ENCODE results near the gene NAA20. TPM values are rescaled to one million over a fixed set of nuclear protein-coding genes. Genes with fewer than 3 reads are reported as not detected.
"Not testable (repeated sequence)": the region's sequence is repeated elsewhere in the genome, so short reads cannot be mapped to it uniquely, and the experiment has no call there.

NAA20 gene
- total and polyA plus RNA-seq, 7 donors: 26.3 to 74.2 (median 44.9) TPM

DNA sequence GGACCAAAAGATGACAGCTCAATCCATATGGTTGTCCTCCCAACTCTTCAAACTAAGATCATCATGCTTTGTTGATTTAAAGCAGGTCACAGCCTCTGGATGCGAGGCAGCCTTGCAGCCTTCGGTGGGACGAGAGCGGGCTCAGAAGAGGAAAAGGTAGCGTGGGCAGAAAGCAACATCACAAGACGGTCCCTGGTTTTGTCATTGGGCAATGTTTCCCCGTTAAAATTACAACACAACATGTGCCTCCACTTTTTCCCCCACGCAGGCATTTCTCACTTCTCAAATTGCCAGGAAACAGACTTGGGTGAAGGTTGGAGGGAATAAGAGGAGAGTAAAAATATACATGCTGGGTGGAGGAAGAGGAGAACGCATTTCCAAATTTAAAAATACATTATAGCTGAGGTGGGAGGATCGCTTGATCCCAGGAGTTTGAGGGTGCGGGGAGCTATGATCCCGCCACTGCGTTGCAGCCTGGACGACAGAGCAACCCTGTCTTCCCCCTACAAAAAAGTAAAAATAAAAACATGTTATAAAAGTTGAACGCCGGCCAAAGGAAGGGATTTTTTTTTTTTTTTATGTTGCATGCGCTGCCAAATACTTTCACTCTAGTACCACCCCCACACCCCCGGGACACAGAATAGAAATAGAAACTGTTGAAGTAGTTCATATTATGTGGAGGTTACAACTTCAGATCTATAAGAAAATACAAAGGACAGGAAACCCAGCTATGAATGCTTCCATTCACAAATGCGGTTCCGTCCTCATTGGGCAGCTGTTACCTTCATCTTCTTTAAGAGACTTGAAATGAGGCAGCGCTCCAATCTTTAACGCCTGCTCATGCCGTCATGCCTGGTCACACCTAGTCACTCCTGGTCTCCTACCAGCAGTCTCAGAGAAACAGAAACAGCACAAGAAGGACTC lies 13.9 kb upstream of the NAA20 start:
- peaks cover 0 to 36% (median 29%) of the 10 kb centered on the region in 4 donors for H3K4me1 ChIP-seq
- 41 to 75% methylated on average over 23 of the region's 23 CpGs for WGBS, 2 donors
- peak overlapping the region; percentile 59 to 77 (median 68) for H3K27ac ChIP-seq
- peaks cover 8 to 40% (median 18%) of the 10 kb centered on the region in 4 donors for H3K36me3 ChIP-seq
- TF ChIP-seq POLR2AphosphoS5 (IDR thresholded peaks at IDR 0.05) (peak; percentile 13 to 71 (median 30)), POLR2A (IDR thresholded peaks at IDR 0.05) (no peak), EP300 (IDR thresholded peaks at IDR 0.05) (peak in 2 of 4 donors; percentile 57 to 77)
- TF ChIP-seq, protein P1, sequence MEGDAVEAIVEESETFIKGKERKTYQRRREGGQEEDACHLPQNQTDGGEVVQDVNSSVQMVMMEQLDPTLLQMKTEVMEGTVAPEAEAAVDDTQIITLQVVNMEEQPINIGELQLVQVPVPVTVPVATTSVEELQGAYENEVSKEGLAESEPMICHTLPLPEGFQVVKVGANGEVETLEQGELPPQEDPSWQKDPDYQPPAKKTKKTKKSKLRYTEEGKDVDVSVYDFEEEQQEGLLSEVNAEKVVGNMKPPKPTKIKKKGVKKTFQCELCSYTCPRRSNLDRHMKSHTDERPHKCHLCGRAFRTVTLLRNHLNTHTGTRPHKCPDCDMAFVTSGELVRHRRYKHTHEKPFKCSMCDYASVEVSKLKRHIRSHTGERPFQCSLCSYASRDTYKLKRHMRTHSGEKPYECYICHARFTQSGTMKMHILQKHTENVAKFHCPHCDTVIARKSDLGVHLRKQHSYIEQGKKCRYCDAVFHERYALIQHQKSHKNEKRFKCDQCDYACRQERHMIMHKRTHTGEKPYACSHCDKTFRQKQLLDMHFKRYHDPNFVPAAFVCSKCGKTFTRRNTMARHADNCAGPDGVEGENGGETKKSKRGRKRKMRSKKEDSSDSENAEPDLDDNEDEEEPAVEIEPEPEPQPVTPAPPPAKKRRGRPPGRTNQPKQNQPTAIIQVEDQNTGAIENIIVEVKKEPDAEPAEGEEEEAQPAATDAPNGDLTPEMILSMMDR (IDR thresholded peaks at IDR 0.05): no peak
- DNase-seq: peak; percentile 82
- no peaks in the 10 kb centered on the region for H3K9me3 ChIP-seq
- intact Hi-C loops (cut with DNase I): loop anchor here (5.0 kb wide), 1 partner anchor 36 kb away; no protein-coding TSS in a partner anchor
- H3K4me3 ChIP-seq: peak overlapping the region; percentile 3 to 31 (median 22)
- H3K27me3 ChIP-seq: no peaks in the 10 kb centered on the region

DNA sequence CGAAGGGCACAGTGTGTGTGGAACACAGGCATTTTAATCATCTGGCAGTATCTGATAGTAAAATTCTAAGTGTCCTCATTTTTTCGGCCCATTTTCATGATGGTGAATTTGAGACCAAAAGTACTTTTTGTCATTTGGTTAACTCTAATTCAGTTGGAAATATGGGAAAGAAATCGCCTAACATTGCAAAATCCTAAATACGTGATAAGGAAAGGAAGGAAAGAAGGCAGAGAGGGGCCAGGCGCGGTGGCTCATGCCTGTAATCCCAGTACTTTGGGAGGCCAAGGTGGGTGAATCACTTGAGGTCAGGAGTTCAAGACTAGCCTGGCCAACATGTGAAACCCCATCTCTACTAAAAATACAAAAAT lies 13.2 kb upstream of the NAA20 start:
- peaks cover 0 to 35% (median 29%) of the 10 kb centered on the region in 4 donors for H3K4me1 ChIP-seq

DNA sequence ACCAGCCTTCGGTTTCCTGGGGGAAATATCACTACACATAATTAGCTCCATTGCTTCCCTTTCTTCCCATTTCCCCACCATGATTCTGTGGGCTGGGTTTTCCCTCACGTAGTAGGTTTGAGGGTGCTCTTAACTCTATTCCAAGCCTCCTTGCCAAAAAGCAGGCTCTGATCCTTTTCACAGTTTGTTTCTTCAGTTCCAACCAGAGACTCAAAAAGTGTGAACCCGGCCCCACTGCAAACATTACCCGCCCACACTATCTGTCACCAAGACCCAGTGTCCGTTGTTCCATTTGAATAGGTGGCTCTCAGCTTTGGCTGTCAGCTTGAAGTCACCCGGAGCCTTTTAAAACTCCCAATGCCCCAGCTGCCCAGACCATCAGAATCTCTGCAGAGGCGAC lies 11.8 kb upstream of the NAA20 start:
- Histone ChIP-seq H3K27me3 (no peaks in the 10 kb centered on the region), H3K9me3 (no peaks in the 10 kb centered on the region), H3K4me3 (no peak overlapping the region), H3K4me1 (peaks cover 0 to 38% (median 34%) of the 10 kb centered on the region in 4 donors), H3K27ac (no peak overlapping the region), H3K36me3 (peaks cover 0 to 20% (median 4%) of the 10 kb centered on the region in 4 donors)
- intact Hi-C loops (cut with DNase I): no loop called here
- whole genome bisulfite sequencing, 2 donors: 76 to 78% methylated on average over 7 of the region's 7 CpGs
- no peak for TF ChIP-seq EP300 (IDR thresholded peaks at IDR 0.05)
- no peak for DNase-seq

More for the DNA sequence above, 13.2 kb upstream of the NAA20 start:
- WGBS, 2 donors: 87 to 90% methylated on average over 6 of the region's 6 CpGs
- intact Hi-C loops (cut with DNase I): loop anchor here (5.0 kb wide), 1 partner anchor 37 kb away; no protein-coding TSS in a partner anchor
- not testable (repeated sequence) for H3K27me3 ChIP-seq, DNase-seq, H3K9me3 ChIP-seq
- Histone ChIP-seq H3K4me3 (peak overlapping the region in 3 of 4 donors; percentile 16 to 31 (median 27)), H3K27ac (peak overlapping the region; percentile 59 to 77 (median 68)), H3K36me3 (peaks cover 4 to 34% (median 13%) of the 10 kb centered on the region in 4 donors)

DNA sequence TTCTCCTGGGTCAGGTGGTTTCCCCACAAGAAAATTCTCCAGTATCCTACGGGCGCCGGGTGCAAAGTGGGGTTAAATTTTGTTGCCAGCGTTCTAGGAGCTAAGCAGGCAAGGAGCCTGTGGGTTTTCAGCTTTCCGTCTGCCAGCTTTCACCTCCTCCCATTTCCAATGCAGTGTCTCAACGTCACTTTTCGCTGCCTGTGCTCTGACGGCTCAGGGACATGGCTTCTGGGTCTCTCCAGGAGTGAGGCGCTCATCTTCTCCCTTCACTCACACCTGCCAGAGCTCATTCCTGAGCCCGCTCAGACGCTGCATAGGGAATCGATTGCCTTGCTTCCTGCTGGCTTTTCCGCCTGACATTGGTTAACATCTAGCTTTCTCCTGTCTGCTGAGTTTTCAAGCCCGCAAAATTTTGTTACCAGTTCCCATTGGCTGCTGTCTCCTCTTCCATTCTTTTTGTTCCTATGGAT lies 7.3 kb upstream of the NAA20 start:
- no peak overlapping the region for H3K4me3 ChIP-seq
- H3K4me1 ChIP-seq: peaks cover 0 to 27% (median 23%) of the 10 kb centered on the region in 4 donors
- intact Hi-C loops (cut with DNase I): no loop called here
- no peaks in the 10 kb centered on the region for H3K9me3 ChIP-seq
- peak overlapping the region; percentile 34 to 77 (median 53) for H3K27ac ChIP-seq
- no peaks in the 10 kb centered on the region for H3K27me3 ChIP-seq
- no peaks in the 10 kb centered on the region for H3K36me3 ChIP-seq
- WGBS, 2 donors: 74 to 85% methylated on average over 14 of the region's 14 CpGs
- TF ChIP-seq, protein P1 (IDR thresholded peaks at IDR 0.05): no peak
- TF ChIP-seq POLR2A (IDR thresholded peaks at IDR 0.05) (no peak), POLR2AphosphoS5 (IDR thresholded peaks at IDR 0.05) (no peak), EP300 (IDR thresholded peaks at IDR 0.05) (no peak)
- DNase-seq: no peak

DNA sequence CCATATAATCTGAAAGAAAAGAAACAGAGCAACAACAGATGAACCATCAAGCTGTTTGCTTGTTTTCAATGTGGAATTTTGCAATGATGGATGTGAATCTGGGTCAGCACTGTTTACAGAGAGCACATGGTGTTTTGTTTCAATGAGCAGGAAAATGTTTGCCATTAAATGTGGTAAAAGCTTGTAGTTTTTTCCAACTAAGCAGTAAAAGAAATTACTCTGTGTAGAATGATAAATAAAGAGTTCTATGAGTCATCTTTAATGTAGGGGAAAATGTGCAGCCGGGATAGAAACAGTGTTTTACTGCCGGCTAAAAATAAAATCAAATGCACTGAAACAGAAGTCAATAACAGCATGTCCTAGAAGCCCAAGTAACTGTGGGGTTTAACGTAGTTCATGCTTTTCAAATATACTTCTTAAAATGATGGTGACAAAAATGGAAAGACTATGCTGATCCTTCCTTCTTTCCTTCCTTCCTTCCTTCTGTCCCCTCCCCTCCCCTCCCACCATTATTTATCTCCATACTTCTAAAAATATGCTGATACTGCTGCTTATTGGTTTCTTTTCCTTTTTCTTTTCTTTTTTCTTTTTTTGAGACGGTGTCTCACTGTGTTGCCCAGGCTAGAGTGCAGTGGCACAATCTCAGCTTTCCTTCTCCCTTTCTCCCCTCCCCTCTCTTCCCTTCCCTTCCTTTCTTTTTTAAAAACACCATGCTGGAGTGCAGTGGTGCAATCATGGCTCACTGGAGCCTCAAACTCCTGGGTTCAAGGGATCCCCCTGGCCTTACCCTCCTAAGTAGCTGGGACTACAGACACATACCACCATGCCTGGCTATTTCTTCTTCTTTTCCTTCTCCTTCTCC lies 6.3 kb upstream of the NAA20 start:
- WGBS, 2 donors: 21 to 43% methylated on average over 4 of the region's 4 CpGs
- no peaks in the 10 kb centered on the region for H3K36me3 ChIP-seq
- DNase-seq: no peak
- peaks cover 0 to 27% (median 23%) of the 10 kb centered on the region in 4 donors for H3K4me1 ChIP-seq
- no peak for TF ChIP-seq EP300 (IDR thresholded peaks at IDR 0.05)
- peak in 3 of 4 donors; percentile 28 to 39 (median 31) for TF ChIP-seq POLR2AphosphoS5 (IDR thresholded peaks at IDR 0.05)
- TF ChIP-seq POLR2A (IDR thresholded peaks at IDR 0.05): no peak
- no peaks in the 10 kb centered on the region for H3K27me3 ChIP-seq
- H3K4me3 ChIP-seq: peak overlapping the region in 2 of 4 donors; percentile 5 to 10
- no peaks in the 10 kb centered on the region for H3K9me3 ChIP-seq
- intact Hi-C loops (cut with DNase I): no loop called here
- H3K27ac ChIP-seq: peak overlapping the region; percentile 37 to 77 (median 63)
